ENCODE data around the gene CDHR1.

The CDHR1 gene

DNA sequence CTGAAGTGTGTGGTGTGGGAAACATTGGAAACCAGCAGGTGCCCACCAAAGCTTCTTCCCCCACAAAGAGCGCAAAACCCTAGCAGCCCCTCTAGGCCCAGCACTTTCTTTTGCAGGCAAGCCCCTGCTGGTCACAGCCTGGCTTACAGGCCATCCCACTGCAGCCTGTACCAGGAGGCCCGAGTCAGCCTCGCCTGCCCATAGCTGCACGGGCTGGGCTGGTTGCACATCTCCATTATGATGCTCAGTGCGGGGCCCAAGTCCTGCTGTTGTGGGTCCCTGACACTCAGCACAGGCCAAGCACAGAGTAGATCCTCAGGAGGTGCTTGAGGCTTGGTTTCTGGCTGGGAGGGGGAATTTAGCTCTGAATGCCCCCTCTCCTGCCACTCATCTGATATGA lies 8.0 kb downstream of the CDHR1 start:
- Histone ChIP-seq H3K36me3 (ENCODE audit: insufficient read depth, low read length) (no peaks in the 10 kb centered on the region), H3K27ac (no peak overlapping the region), H3K4me3 (no peak overlapping the region), H3K9me3 (ENCODE audit: low read depth, low read length) (no peaks in the 10 kb centered on the region), H3K9ac (ENCODE audit: insufficient read length) (no peak overlapping the region)
- no peak for TF ChIP-seq POLR2AphosphoS5 (IDR thresholded peaks at IDR 0.05; ENCODE audit: borderline replicate concordance, low read depth, low read length)
- TF ChIP-seq EZH2 (IDR thresholded peaks at IDR 0.05) = no peak
- TF ChIP-seq FOXP2 (optimal IDR thresholded peaks at IDR 0.05; ENCODE audit: control extremely low read depth, extremely low read length, insufficient read depth) = no peak
- no peak for DNase-seq (ENCODE audit: low read depth, low spot score)

DNA sequence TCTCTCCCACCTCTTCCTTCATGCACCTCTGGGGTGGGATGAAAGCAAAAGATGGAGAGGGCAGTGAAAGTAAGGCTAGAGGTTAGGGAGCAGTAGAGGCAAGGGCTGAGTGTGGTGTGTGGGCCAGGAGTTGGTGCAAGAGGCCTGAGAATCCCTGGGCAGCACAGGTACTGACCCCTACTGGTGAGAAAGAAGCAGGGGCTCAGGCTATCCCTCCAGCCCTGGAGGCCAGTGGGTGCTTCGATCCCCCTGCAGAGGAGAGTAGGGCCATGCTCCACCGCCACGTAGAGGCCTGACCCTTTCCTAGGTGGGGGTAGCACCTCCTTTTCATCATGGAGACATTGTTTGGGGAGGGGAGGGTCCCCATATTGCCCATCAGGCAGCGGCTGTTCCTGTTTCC lies 9.8 kb downstream of the CDHR1 start:
- no peak overlapping the region for H3K4me3 ChIP-seq
- no peaks in the 10 kb centered on the region for H3K36me3 ChIP-seq (ENCODE audit: insufficient read depth, low read length)
- TF ChIP-seq POLR2AphosphoS5 (IDR thresholded peaks at IDR 0.05; ENCODE audit: borderline replicate concordance, low read depth, low read length) = no peak
- no peak for TF ChIP-seq EZH2 (IDR thresholded peaks at IDR 0.05)
- TF ChIP-seq FOXP2 (optimal IDR thresholded peaks at IDR 0.05; ENCODE audit: control extremely low read depth, extremely low read length, insufficient read depth) = no peak
- no peaks in the 10 kb centered on the region for H3K9me3 ChIP-seq (ENCODE audit: low read depth, low read length)
- no peak for DNase-seq (ENCODE audit: low read depth, low spot score)
- H3K9ac ChIP-seq (ENCODE audit: insufficient read length) = no peak overlapping the region
- H3K27ac ChIP-seq = no peak overlapping the region

DNA sequence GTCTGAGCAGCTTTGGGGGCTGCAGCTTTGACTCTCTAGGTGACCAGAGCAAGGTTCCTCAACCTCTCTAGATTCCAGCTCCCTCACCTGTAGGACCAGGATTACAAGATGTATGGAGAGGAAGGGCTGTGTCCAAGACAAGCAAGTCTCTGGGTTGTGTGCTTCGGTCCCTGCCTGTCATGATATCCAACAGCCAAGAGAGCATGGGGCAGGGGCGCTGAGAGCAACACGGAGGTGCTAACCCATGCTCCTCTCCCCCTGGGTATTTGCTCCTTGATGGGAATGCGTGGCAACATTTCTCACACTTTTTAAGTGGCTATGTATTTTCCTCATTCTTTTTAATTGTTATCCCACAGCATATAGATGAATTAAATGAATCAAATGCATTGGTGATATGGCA lies 10.3 kb downstream of the CDHR1 start:
- TF ChIP-seq EZH2 (IDR thresholded peaks at IDR 0.05) (no peak), FOXP2 (optimal IDR thresholded peaks at IDR 0.05; ENCODE audit: control extremely low read depth, extremely low read length, insufficient read depth) (no peak), POLR2AphosphoS5 (IDR thresholded peaks at IDR 0.05; ENCODE audit: borderline replicate concordance, low read depth, low read length) (no peak)
- Histone ChIP-seq H3K9ac (ENCODE audit: insufficient read length) (no peak overlapping the region), H3K4me3 (no peak overlapping the region), H3K9me3 (ENCODE audit: low read depth, low read length) (no peaks in the 10 kb centered on the region), H3K27ac (no peak overlapping the region), H3K36me3 (ENCODE audit: insufficient read depth, low read length) (no peaks in the 10 kb centered on the region)
- no peak for DNase-seq (ENCODE audit: low read depth, low spot score)

GRCh38 chr10:84205049-84205852 lies 10.9 kb downstream of the CDHR1 start:
- Histone ChIP-seq H3K4me3 (no peak overlapping the region), H3K36me3 (ENCODE audit: insufficient read depth, low read length) (no peaks in the 10 kb centered on the region), H3K9me3 (ENCODE audit: low read depth, low read length) (no peaks in the 10 kb centered on the region), H3K9ac (ENCODE audit: insufficient read length) (no peak overlapping the region), H3K27ac (no peak overlapping the region)
- TF ChIP-seq EZH2 (IDR thresholded peaks at IDR 0.05) (no peak), FOXP2 (optimal IDR thresholded peaks at IDR 0.05; ENCODE audit: control extremely low read depth, extremely low read length, insufficient read depth) (no peak), POLR2AphosphoS5 (IDR thresholded peaks at IDR 0.05; ENCODE audit: borderline replicate concordance, low read depth, low read length) (no peak)
- DNase-seq (ENCODE audit: low read depth, low spot score) = no peak

GRCh38 chr10:84205853-84206525 lies 11.7 kb downstream of the CDHR1 start:
- no peak overlapping the region for H3K9ac ChIP-seq (ENCODE audit: insufficient read length)
- DNase-seq (ENCODE audit: low read depth, low spot score) = no peak
- no peaks in the 10 kb centered on the region for H3K36me3 ChIP-seq (ENCODE audit: insufficient read depth, low read length)
- H3K27ac ChIP-seq = no peak overlapping the region
- H3K9me3 ChIP-seq (ENCODE audit: low read depth, low read length) = no peaks in the 10 kb centered on the region
- no peak for TF ChIP-seq POLR2AphosphoS5 (IDR thresholded peaks at IDR 0.05; ENCODE audit: borderline replicate concordance, low read depth, low read length)
- no peak for TF ChIP-seq EZH2 (IDR thresholded peaks at IDR 0.05)
- no peak for TF ChIP-seq FOXP2 (optimal IDR thresholded peaks at IDR 0.05; ENCODE audit: control extremely low read depth, extremely low read length, insufficient read depth)
- no peak overlapping the region for H3K4me3 ChIP-seq

DNA sequence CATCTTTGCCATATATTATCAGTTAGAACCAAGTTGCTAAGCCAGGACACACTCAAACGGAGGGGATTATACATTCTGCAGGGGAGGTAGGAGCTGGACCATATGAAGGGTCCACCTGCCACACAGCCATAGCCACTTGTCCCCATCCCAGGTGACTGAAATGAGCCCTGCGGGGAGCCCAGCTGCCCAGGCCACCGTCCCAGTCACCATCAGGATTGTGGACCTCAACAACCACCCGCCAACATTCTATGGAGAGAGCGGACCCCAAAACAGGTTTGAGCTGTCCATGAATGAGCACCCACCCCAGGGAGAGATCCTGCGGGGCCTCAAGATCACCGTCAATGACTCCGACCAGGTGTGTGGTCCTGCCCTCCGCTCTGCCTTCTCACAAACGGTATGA lies 13.7 kb downstream of the CDHR1 start:
- H3K9me3 ChIP-seq (ENCODE audit: low read depth, low read length) = no peaks in the 10 kb centered on the region
- no peak for DNase-seq (ENCODE audit: low read depth, low spot score)
- H3K27ac ChIP-seq = no peak overlapping the region
- H3K9ac ChIP-seq (ENCODE audit: insufficient read length) = no peak overlapping the region
- H3K36me3 ChIP-seq (ENCODE audit: insufficient read depth, low read length) = no peaks in the 10 kb centered on the region
- no peak for TF ChIP-seq FOXP2 (optimal IDR thresholded peaks at IDR 0.05; ENCODE audit: control extremely low read depth, extremely low read length, insufficient read depth)
- TF ChIP-seq EZH2 (IDR thresholded peaks at IDR 0.05) = no peak
- no peak for TF ChIP-seq POLR2AphosphoS5 (IDR thresholded peaks at IDR 0.05; ENCODE audit: borderline replicate concordance, low read depth, low read length)
- no peak overlapping the region for H3K4me3 ChIP-seq

- TF ChIP-seq FOXP2 (optimal IDR thresholded peaks at IDR 0.05; ENCODE audit: control extremely low read depth, extremely low read length, insufficient read depth) (no peak), EZH2 (IDR thresholded peaks at IDR 0.05) (no peak), POLR2AphosphoS5 (IDR thresholded peaks at IDR 0.05; ENCODE audit: borderline replicate concordance, low read depth, low read length) (no peak)
- no peaks in the 10 kb centered on the region for H3K9me3 ChIP-seq (ENCODE audit: low read depth, low read length)
- H3K27ac ChIP-seq = no peak overlapping the region
- no peak overlapping the region for H3K9ac ChIP-seq (ENCODE audit: insufficient read length)
- H3K36me3 ChIP-seq (ENCODE audit: insufficient read depth, low read length) = no peaks in the 10 kb centered on the region
- H3K4me3 ChIP-seq = no peak overlapping the region
- DNase-seq (ENCODE audit: low read depth, low spot score) = no peak
These were observed 17.2 kb downstream of the CDHR1 start for GRCh38 chr10:84211566-84211965.

GRCh38 chr10:84212014-84212413 lies 17.7 kb downstream of the CDHR1 start:
- no peak for DNase-seq (ENCODE audit: low read depth, low spot score)
- Histone ChIP-seq H3K27ac (no peak overlapping the region), H3K36me3 (ENCODE audit: insufficient read depth, low read length) (no peaks in the 10 kb centered on the region), H3K9ac (ENCODE audit: insufficient read length) (no peak overlapping the region), H3K4me3 (no peak overlapping the region), H3K9me3 (ENCODE audit: low read depth, low read length) (no peaks in the 10 kb centered on the region)
- TF ChIP-seq EZH2 (IDR thresholded peaks at IDR 0.05) (no peak), FOXP2 (optimal IDR thresholded peaks at IDR 0.05; ENCODE audit: control extremely low read depth, extremely low read length, insufficient read depth) (no peak), POLR2AphosphoS5 (IDR thresholded peaks at IDR 0.05; ENCODE audit: borderline replicate concordance, low read depth, low read length) (no peak)

All from SK-N-MC (cell line).